BJ (cell line): ENCODE data around the gene SSBP1. TPM values are rescaled to one million over a fixed set of nuclear protein-coding genes. Genes with fewer than 3 reads are reported as not detected.

Source experiments
- CTCF ChIA-PET: fragments of 350-600 bp; formaldehyde crosslinking; extraction: SDS; loops from one replicate; lab custom pipeline; 2021; ENCODE audit warnings: antibody characterized with exemption, inconsistent platforms; lab: Yijun Ruan, JAX
- POLR2A ChIA-PET: fragments of 300-600 bp; sonication (Branson Sonifier 250); formaldehyde crosslinking; extraction: SDS; loops from one replicate; lab custom pipeline; 2021; ENCODE audit warnings: antibody characterized with exemption; lab: Charles Lee
- DNase-seq: peaks from one replicate; pipeline ENCODE4 v3.0.0-alpha.2; 2011; ENCODE audit warnings: low read depth
- H3K27me3 ChIP-seq: 2 replicates; pipeline ENCODE4 v1.6.0; 2011; ENCODE audit warnings: low read length; ENCODE audit not compliant: control insufficient read depth, insufficient read depth
- H3K36me3 ChIP-seq: 2 replicates; pipeline ENCODE4 v1.5.1; 2011; ENCODE audit warnings: low read length; ENCODE audit not compliant: control insufficient read depth, insufficient read depth
- H3K4me3 ChIP-seq: 2 replicates; pipeline ENCODE4 v1.5.1; 2011; ENCODE audit warnings: low read depth, mild to moderate bottlenecking, control low read depth, low read length
- polyA plus RNA-seq: library from polyadenylated mRNA; depleted of rRNA; stranded (reverse); fragments of >200 nt; gene quantifications from 2 replicates; pipeline ENCODE4 v1.2.3, GENCODE V29; 2011
- TF ChIP-seq, protein P1 (sequence below): IDR thresholded peaks from 2 replicates; pipeline ENCODE4 v1.5.1; 2011; ENCODE audit warnings: low read depth, mild to moderate bottlenecking, control low read depth, inconsistent platforms, low read length, moderate library complexity; ENCODE audit not compliant: insufficient read depth

Gene SSBP1
- polyA plus RNA-seq, 1 experiment = 55.0 TPM

DNA sequence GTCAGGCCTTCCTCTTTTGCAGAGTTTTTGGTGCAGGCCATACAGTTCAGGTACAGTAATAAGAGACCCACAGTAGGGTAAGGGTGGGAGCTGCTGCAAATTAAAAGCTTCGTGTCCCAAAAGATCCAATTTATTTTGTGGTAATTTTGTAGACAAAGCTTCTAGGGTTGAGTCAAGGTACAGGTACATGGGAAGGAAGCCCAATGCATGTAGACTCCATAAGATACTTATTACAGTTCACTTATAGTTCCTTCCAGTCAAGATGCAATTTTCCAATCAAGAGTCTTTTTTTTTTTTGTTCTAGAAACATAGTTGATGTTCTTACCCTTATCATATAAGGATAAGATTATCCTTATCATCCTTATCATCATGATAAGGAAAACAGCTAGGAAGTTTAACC is 38.2 kb downstream of the SSBP1 start, which contains the start of gene TAS2R4:
TAS2R4 (plus strand) TSS at position 301 of the 400 bp plus-strand sequence. CDS start 1,815 bp downstream, outside the sequence.
- H3K4me3 ChIP-seq = no peak within 1 kb of the TSS
- CTCF ChIA-PET = interaction anchor here (1.2 to 2.8 kb wide), 2 partner anchors 10 to 38 kb away, joined by 4 to 15 read pairs; partner anchors contain the start of gene SSBP1
- POLR2A ChIA-PET = no interaction called here
- no peaks in the 10 kb centered on the region for H3K27me3 ChIP-seq
- TF ChIP-seq, protein P1, sequence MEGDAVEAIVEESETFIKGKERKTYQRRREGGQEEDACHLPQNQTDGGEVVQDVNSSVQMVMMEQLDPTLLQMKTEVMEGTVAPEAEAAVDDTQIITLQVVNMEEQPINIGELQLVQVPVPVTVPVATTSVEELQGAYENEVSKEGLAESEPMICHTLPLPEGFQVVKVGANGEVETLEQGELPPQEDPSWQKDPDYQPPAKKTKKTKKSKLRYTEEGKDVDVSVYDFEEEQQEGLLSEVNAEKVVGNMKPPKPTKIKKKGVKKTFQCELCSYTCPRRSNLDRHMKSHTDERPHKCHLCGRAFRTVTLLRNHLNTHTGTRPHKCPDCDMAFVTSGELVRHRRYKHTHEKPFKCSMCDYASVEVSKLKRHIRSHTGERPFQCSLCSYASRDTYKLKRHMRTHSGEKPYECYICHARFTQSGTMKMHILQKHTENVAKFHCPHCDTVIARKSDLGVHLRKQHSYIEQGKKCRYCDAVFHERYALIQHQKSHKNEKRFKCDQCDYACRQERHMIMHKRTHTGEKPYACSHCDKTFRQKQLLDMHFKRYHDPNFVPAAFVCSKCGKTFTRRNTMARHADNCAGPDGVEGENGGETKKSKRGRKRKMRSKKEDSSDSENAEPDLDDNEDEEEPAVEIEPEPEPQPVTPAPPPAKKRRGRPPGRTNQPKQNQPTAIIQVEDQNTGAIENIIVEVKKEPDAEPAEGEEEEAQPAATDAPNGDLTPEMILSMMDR = no peak
- no peak for DNase-seq
- no peaks in the 10 kb centered on the region for H3K36me3 ChIP-seq

DNA sequence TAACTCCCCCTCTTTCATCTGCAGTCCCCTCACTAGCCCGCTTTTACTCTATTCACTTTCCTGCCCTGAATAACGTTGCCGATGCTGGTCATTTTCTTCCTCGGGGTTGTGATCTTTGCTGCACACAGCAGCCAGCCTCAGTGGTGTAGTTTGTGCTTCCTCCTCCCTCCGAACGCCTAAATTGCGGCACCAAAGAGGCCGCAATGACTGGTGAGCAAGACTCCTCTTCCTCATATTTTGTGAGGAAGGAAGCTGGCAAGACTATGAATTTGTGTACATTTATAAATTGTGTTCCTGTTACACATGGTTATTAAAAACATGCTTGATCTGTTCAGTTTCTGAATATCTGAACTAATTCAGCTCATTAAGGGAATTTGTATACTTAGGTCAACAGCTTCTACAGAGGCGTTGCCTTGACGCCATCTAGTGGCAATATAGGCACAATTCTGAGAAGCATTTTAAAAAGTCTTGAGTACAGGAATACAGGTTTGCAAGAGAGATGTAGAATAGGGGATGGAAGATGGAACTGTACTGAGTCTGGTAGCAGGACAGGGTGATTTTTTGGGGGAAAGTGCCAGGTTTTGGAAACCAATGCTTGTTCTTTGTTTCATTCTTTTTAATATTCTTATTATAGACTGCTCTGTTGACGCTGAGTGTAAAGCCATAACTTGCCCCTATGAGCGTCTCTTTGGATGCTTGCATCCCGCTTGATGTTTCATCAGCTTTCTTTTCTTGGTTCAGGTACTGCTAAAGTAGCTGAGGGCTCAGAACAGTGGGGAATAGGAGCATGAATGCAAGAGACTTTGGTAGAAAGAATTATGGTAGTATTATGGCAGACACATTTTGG is 47.8 kb downstream of the SSBP1 start:
- Histone ChIP-seq H3K36me3 (peaks cover 5% of the 10 kb centered on the region; the same call in 1 of the 2 replicates), H3K27me3 (no peaks in the 10 kb centered on the region), H3K4me3 (no peak overlapping the region)
- POLR2A ChIA-PET = no interaction called here
- DNase-seq = peak; percentile 6
- CTCF ChIA-PET = interaction anchor here (0.7 to 2.0 kb wide), 14 partner anchors 9 to 140 kb away, joined by 3 to 15 read pairs (median 4); partner anchors contain the start of genes TAS2R3 and TAS2R4
- TF ChIP-seq, protein P1 = peak; percentile 83

DNA sequence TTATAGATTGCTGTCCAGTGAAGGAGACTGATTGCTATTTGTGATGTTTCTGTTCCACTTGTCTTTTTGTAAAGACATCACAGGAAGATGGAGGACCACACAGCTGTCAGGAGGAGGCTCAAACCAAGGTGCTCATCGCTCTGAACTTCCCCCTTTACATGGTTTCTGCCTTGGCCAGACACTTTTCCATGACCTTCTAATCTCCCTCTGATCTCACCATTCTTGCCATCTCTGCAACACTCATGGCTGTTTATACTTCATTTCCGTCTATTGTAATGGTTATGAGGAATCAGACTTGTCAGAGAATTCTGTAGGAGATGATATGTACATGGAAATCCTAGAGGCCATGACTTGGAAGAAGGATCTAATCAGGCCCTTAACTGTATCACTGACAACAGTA is 50.1 kb downstream of the SSBP1 start:
- DNase-seq = no peak
- Histone ChIP-seq H3K36me3 (peaks cover 5% of the 10 kb centered on the region; the same call in 1 of the 2 replicates), H3K4me3 (no peak overlapping the region), H3K27me3 (no peaks in the 10 kb centered on the region)
- TF ChIP-seq, protein P1 = no peak
- ChIA-PET POLR2A (no interaction called here), CTCF (no interaction called here)

DNA sequence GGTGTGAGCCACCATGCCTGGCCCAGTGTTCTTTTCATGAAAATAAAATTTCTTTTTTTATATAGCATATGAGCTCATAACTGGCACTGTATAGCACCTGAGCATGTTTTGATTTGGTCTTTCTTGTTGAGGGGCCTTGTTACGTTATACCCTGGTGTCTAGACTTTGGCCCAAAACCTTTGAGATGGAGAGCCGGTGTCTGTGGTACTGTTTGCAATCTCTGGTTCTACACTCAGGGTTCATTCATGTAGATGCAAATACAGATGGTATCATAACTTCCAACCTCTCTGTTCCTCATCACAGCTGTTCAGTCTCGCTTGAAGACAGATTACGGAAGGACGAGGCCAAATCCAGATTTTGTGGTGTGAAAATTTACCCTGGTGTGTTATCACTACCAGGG is 51.8 kb downstream of the SSBP1 start, which contains the start of gene TAS2R5:
TAS2R5 (plus strand) TSS at position 301 of the 400 bp plus-strand sequence. CDS start 145 bp downstream, outside the sequence.
- Histone ChIP-seq H3K36me3 (peaks cover 5% of the 10 kb centered on the region; the same call in 1 of the 2 replicates), H3K27me3 (no peaks in the 10 kb centered on the region), H3K4me3 (no peak within 1 kb of the TSS)
- TF ChIP-seq, protein P1 = no peak
- CTCF ChIA-PET = no interaction called here
- DNase-seq = no peak
- POLR2A ChIA-PET = no interaction called here

DNA sequence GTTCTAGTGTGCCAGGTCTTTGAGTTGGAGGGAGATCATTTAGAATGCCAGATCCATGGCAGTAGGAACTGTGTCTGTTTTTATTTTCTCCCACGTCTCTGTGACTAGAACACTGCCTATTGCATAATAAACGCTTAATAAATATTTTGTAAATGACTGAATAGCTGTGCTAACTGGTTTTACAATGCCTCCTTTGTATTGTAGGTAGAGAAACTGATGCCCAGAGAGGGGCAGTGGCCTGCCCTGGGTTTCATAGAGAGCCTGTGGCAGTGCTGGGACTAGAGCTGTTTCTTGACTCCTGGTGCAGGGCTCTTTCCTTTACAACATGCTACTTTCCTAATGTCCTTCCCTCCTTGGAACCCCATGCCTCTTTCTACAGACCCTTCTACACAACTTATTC is 54.4 kb downstream of the SSBP1 start:
- Histone ChIP-seq H3K4me3 (no peak overlapping the region), H3K36me3 (peaks cover 5% of the 10 kb centered on the region; the same call in 1 of the 2 replicates), H3K27me3 (no peaks in the 10 kb centered on the region)
- no peak for DNase-seq
- ChIA-PET CTCF (no interaction called here), POLR2A (no interaction called here)
- TF ChIP-seq, protein P1 = no peak
